GM13976 (cell line): ENCODE results near the gene CSTPP1.

Source experiments
- DNase-seq: peaks from one replicate; pipeline ENCODE4 v3.0.0; 2012; ENCODE audit warnings: low spot score
- in situ Hi-C: fragments of 300-500 bp; cut with MboI; formaldehyde crosslinking; loops from one replicate; pipeline ENCODE4 v1.12.0; 2022; ENCODE audit warnings: low sequenced_read_pairs, mixed read lengths, inconsistent platforms; ENCODE audit not compliant: unreplicated experiment
- TF ChIP-seq, protein P1 (sequence below): IDR thresholded peaks from 2 replicates; pipeline ENCODE4 v1.5.1; 2012; ENCODE audit warnings: borderline replicate concordance, mild to moderate bottlenecking; ENCODE audit not compliant: insufficient read depth; ENCODE audit errors: extremely low read depth, missing control alignments, control extremely low read depth

The CSTPP1 gene

DNA sequence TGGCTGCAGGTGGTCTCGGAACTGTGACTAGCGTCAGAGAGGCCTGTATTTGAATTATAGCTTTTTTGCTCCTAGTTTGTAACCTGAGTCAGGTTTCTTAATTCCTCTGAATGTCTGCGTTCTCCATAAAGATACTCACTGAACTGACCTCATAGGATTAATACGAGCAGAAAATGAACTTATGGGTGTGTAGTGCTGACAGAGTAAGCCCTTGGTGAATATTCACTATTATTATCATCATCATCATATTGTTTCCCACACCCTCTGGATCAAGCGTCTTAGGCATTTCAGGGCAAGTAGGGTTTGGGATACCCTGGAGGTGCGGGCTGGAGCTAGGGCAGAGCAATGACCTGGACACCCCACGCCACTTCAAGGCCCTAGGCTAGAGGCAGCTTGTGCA is 211.1 kb downstream of the CSTPP1 start:
- DNase-seq = no peak
- in situ Hi-C loops = no loop called here
- TF ChIP-seq, protein P1, sequence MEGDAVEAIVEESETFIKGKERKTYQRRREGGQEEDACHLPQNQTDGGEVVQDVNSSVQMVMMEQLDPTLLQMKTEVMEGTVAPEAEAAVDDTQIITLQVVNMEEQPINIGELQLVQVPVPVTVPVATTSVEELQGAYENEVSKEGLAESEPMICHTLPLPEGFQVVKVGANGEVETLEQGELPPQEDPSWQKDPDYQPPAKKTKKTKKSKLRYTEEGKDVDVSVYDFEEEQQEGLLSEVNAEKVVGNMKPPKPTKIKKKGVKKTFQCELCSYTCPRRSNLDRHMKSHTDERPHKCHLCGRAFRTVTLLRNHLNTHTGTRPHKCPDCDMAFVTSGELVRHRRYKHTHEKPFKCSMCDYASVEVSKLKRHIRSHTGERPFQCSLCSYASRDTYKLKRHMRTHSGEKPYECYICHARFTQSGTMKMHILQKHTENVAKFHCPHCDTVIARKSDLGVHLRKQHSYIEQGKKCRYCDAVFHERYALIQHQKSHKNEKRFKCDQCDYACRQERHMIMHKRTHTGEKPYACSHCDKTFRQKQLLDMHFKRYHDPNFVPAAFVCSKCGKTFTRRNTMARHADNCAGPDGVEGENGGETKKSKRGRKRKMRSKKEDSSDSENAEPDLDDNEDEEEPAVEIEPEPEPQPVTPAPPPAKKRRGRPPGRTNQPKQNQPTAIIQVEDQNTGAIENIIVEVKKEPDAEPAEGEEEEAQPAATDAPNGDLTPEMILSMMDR = no peak

DNA sequence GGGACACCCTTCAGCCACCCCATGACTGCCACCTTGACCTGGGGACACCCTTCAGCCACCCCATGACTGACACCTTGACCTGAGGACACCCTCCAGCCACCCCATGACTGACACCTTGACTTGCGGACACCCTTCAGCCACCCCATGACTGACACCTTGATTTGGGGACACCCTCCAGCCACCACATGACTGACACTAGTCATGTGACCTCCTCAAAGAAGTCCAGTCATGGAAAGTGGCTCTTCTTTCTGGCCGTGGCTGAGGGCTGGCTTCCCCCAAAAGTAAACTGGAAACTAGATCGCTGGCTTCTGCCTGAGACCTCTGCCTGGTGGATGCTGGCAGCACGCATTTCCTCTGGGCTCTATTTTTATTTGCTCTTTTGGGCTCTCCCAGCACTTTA is 211.7 kb downstream of the CSTPP1 start:
- in situ Hi-C loops = no loop called here
- TF ChIP-seq, protein P1 = no peak
- no peak for DNase-seq

DNA sequence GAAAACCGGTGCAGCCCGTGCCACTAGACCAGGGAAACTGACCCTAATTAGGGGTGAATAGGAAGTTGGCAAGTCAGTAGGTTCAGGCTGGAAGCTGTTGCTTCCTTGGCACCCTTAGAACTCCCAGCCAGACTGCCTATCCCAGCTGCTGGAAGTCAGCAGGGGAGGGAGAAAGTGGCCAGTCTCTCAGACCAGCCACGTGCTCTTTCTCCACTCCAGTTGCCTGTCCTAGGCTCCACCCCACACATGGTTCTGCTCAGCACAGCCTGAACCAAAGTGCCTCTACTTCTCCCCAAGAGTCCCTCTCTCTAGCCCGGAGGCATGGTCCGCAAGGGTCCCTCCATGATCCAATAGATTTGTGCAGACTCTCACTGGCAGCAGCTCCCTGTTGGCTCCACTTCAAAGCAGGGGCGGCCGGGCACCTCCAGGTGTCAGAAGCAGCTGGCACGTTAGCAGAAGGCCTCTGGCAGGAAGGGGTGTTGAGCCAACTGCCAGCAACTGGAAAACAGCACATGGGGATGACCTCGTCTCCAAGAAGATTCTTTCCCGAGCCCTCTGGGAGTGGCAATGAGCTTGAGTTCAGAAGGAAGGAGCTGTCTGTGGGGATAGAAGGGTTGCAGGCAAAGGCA is 212.5 kb downstream of the CSTPP1 start:
- no peak for DNase-seq
- in situ Hi-C loops = no loop called here

GRCh38 chr11:47149782-47150181 is 213.2 kb downstream of the CSTPP1 start:
- TF ChIP-seq, protein P1 = no peak
- in situ Hi-C loops = no loop called here
- no peak for DNase-seq

More for the DNA sequence above, 212.5 kb downstream of the CSTPP1 start:
- TF ChIP-seq, protein P1 = no peak

DNA sequence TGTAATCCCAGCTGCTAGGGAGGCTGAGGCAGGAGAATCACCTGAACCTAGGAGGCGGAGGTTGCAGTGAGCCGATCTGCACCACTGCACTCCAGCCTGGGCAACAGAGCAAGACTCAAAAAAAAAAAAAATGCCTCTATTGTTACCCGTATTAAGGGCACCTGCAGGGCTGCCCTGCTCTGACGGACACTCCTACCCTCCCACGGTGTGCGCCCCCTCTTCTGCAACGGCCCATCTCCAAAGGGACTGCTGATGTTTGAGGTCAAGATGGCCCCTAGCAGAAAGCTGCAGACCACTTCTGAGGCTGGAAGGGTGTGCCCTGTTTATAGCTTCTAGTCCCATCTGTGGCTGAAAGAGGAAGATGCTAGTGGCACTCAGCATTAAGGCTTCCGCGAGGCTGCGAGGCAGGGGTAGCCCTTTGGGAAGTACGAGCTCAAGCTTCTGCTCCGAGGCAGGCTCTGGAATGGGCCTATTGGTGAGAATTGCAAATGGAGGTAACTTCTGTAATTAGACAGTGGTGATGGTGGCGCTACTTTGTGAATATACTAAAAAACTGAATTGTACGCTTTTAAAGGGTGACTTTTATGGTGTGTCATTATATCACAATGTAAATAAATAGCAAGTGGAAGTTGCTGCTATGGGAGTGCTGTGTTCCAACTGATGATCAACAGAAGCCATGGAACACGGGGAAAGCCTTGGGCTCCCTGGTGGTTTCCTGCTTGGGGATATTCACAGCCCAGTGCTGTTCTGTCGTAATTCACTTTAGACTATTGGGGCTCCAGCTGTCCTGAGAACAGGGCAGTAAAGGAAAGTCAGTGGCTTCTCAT is 215.8 kb downstream of the CSTPP1 start:
- in situ Hi-C loops = no loop called here
- TF ChIP-seq, protein P1 = no peak
- DNase-seq = no peak

DNA sequence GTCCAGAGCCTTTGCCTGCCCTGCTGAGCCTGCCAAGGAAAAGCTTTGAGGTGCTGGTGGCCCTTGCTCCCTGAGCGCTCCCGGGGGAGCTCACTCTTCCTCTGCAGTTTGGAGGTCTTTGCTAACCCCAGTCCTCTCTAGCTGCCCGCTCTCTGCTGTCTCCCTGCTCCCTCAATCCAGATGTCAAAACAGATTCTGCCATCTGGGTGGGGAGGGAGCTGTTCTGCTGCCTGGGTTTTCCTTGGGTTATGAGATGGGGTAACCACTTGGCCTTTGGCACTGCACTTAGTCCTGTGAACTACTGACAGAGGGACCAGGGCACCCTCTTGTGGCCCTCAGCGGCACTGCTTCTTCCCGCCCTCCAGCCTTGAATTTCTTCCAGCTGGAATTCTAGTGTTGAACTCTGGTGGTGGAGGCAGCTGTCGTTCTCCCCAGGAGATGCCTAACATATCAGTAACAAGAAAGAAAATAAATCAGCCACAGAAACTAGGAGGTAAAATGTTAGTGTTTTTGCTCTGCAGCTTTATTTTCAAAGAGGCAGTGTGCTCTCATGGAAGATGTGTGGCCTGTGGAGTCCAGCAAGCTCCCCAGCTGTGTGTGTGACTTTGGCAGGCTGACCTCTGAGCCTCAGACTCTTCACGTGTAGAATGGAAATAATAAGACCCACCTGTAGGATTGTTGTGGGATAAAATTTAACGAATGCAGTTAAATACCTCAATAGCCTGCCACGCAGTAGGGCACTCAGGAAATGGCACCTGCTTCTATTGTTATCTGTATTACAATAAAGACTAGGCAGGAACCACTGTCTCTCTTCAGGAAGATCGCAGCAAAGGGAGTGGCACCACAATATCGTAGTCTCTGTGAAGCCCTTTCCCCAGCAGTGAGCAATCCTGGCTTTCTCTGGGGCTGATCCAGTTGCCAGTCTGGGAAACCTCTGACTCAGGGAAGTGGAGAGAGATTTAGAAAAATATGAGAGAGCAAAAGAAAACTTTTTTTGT is 216.7 kb downstream of the CSTPP1 start:
- in situ Hi-C loops = no loop called here

More for the DNA sequence above, 216.7 kb downstream of the CSTPP1 start:
- peak; percentile 82 for DNase-seq
- TF ChIP-seq, protein P1 = peak; percentile 90
